ENCODE results near the gene COL10A1. TPM values are rescaled to one million over a fixed set of nuclear protein-coding genes. Genes with fewer than 3 reads are reported as not detected.

Gene COL10A1
- total RNA-seq, 1 experiment from 2014 or later: not detected

DNA sequence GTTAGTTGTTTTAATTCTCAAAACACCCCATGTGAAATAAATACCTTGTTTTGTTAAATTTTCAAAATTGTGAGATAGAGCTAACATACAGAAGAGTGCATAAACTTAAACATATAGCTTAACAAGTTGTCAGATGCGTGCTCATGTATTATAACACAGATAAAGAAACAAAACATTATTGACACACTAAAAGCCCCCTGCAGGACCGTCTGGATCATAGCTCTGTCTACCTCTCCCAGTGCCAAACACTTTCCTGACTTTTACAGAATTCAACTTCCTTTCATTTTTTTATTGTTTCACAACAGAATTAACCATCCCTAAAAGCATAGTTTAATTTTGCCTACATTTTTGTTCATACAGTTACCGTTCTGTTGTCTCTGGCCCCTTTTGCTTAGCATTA is 47.4 kb downstream of the COL10A1 start:
- Mint-ChIP-seq H3K4me1 (peaks cover 0 to 4% of the 10 kb centered on the region in 2 experiments; a peak in 2 of 4 replicates), H3K4me3 (no peak overlapping the region), H3K27ac (no peak overlapping the region), H3K9me3 (no peaks in the 10 kb centered on the region), H3K27me3 (ENCODE audit: low read depth) (no peaks in the 10 kb centered on the region), H3K36me3 (ENCODE audit: insufficient read depth in 1 of 3, low read depth in 3 of 3) (no peaks in the 10 kb centered on the region)
- Histone ChIP-seq H3K23me2 (ENCODE audit: insufficient read length, low read depth, low read length, poor library complexity, severe bottlenecking) (no peaks in the 10 kb centered on the region), H3K79me1 (ENCODE audit: insufficient read depth, low read depth, low read length, poor library complexity, severe bottlenecking) (no peaks in the 10 kb centered on the region), H2BK120ac (ENCODE audit: low read depth, low read length, poor library complexity, severe bottlenecking) (no peak overlapping the region), H3K27me3 (ENCODE audit: insufficient read depth, low read length) (no peaks in the 10 kb centered on the region), H2BK15ac (ENCODE audit: low read depth, low read length) (no peak overlapping the region), H3K14ac (ENCODE audit: insufficient read depth, low read length) (no peak overlapping the region), H2AK5ac (ENCODE audit: insufficient read length, low read length) (no peak overlapping the region), H2BK20ac (ENCODE audit: low read depth, low read length, poor library complexity, severe bottlenecking) (no peak overlapping the region), H3K27ac (ENCODE audit: insufficient read length, low read depth, low read length) (no peak overlapping the region), H4K5ac (ENCODE audit: insufficient read length, low read depth, low read length) (no peak overlapping the region), H3T11ph (ENCODE audit: low read length) (no peak overlapping the region), H3K79me2 (ENCODE audit: insufficient read depth, low read length) (no peaks in the 10 kb centered on the region), H3K4me1 (ENCODE audit: insufficient read depth, low read length) (no peaks in the 10 kb centered on the region), H2BK5ac (ENCODE audit: insufficient read length, low read length) (no peak overlapping the region), H3K4ac (ENCODE audit: low read depth, low read length) (no peak overlapping the region), H4K20me1 (ENCODE audit: control insufficient read depth, insufficient read depth, insufficient read length) (no peaks in the 10 kb centered on the region), H3K4me2 (ENCODE audit: insufficient read depth, insufficient read length, low read length) (no peak overlapping the region), H3K9me3 (ENCODE audit: control insufficient read depth, low read depth, low read length) (no peaks in the 10 kb centered on the region), H3K9ac (ENCODE audit: extremely low read depth, insufficient read length, low read length) (no peak overlapping the region), H4K91ac (ENCODE audit: insufficient read length, low read depth, low read length) (no peak overlapping the region), H3K23ac (ENCODE audit: insufficient read length, low read depth, low read length) (no peak overlapping the region), H2AFZ (ENCODE audit: low read length) (no peak overlapping the region), H3K56ac (ENCODE audit: insufficient read length, low read depth, low read length) (no peak overlapping the region), H4K8ac (replicated peaks; ENCODE audit: insufficient read length, low read depth, low read length) (no peak overlapping the region), H3K18ac (ENCODE audit: insufficient read length, low read depth, low read length) (no peak overlapping the region), H2BK12ac (ENCODE audit: insufficient read length, low read depth, low read length) (no peak overlapping the region)
- no peak for DNase-seq
- WGBS (ENCODE audit: extremely low coverage, insufficient read length, low lambda C conversion rate): no CpG with 5 or more reads among the region's 3 CpGs
- TF ChIP-seq, protein P1, sequence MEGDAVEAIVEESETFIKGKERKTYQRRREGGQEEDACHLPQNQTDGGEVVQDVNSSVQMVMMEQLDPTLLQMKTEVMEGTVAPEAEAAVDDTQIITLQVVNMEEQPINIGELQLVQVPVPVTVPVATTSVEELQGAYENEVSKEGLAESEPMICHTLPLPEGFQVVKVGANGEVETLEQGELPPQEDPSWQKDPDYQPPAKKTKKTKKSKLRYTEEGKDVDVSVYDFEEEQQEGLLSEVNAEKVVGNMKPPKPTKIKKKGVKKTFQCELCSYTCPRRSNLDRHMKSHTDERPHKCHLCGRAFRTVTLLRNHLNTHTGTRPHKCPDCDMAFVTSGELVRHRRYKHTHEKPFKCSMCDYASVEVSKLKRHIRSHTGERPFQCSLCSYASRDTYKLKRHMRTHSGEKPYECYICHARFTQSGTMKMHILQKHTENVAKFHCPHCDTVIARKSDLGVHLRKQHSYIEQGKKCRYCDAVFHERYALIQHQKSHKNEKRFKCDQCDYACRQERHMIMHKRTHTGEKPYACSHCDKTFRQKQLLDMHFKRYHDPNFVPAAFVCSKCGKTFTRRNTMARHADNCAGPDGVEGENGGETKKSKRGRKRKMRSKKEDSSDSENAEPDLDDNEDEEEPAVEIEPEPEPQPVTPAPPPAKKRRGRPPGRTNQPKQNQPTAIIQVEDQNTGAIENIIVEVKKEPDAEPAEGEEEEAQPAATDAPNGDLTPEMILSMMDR (conservative IDR thresholded peaks at IDR 0.05): peak; percentile 39; the same call in 1 of the 3 replicates
